IMR-90 (cell line): ENCODE measurements around the gene ZNRD2. TPM values are rescaled to one million over a fixed set of nuclear protein-coding genes. Genes with fewer than 3 reads are reported as not detected.
A peak's percentile ranks its signal among the peaks of the same experiment; 100 is the strongest.

Source experiments
- ATAC-seq: fragments of 200-7000 bp; cut with Tn5 transposase; 2 replicates; pipeline ENCODE4 v1.9.1; 2020; ENCODE audit warnings: low read depth, mild to moderate bottlenecking, moderate library complexity
- BruUV-seq: library from RNA; stranded (reverse); fragments of 400-500 nt; replicated peaks from 2 replicates; lab custom pipeline; 2021; lab: Mats Ljungman, UMichigan
- CTCF ChIA-PET: fragments of 300-600 bp; formaldehyde crosslinking; extraction: SDS; loops from one replicate; lab custom pipeline; 2021; ENCODE audit warnings: antibody characterized with exemption; lab: Yijun Ruan, JAX
- POLR2A ChIA-PET: fragments of 300-600 bp; sonication (Branson Sonifier 250); formaldehyde crosslinking; loops from one replicate; lab custom pipeline; 2022; ENCODE audit warnings: antibody characterized with exemption; ENCODE audit not compliant: unreplicated experiment; lab: Charles Lee
- DNase-seq: peaks from one replicate; pipeline ENCODE4 v3.0.0; 2013
- H2AFZ ChIP-seq: replicated peaks from 2 replicates; pipeline ENCODE3; 2013; ENCODE audit warnings: low read length, mild to moderate bottlenecking; ENCODE audit not compliant: poor library complexity
- H2AK5ac ChIP-seq: 2 replicates; pipeline ENCODE4 v1.6.1; 2013; ENCODE audit warnings: low read depth, low read length, inconsistent platforms
- H2AK9ac ChIP-seq: replicated peaks from 2 replicates; pipeline ENCODE3; 2013; ENCODE audit warnings: mild to moderate bottlenecking, low read depth, low read length, moderate library complexity; ENCODE audit not compliant: poor library complexity
- H2BK120ac ChIP-seq: 2 replicates; pipeline ENCODE4 v1.6.1; 2013; ENCODE audit warnings: low read depth, low read length, inconsistent platforms
- H2BK15ac ChIP-seq: 3 replicates; pipeline ENCODE4 v1.6.1; 2013; ENCODE audit warnings: low read depth, low read length, inconsistent platforms
- H2BK20ac ChIP-seq: 2 replicates; pipeline ENCODE4 v1.6.1; 2013; ENCODE audit warnings: low read depth, mild to moderate bottlenecking, inconsistent platforms, low read length, moderate library complexity
- H2BK5ac ChIP-seq: 2 replicates; pipeline ENCODE4 v1.6.1; 2013; ENCODE audit warnings: mild to moderate bottlenecking, low read depth, low read length, inconsistent platforms; ENCODE audit not compliant: poor library complexity, severe bottlenecking
- H3K14ac ChIP-seq: replicated peaks from 2 replicates; pipeline ENCODE4 v1.6.1; 2013; ENCODE audit warnings: low read depth, low read length, inconsistent platforms
- H3K18ac ChIP-seq: 2 replicates; pipeline ENCODE4 v1.6.1; 2013; ENCODE audit warnings: low read depth, low read length, control low read depth
- H3K23ac ChIP-seq: 2 replicates; pipeline ENCODE4 v1.6.1; 2013; ENCODE audit warnings: low read depth, low read length, inconsistent platforms
- H3K27ac ChIP-seq: 2 replicates; pipeline ENCODE4 v1.5.1; 2013; ENCODE audit warnings: mild to moderate bottlenecking, control low read depth, low read length; ENCODE audit not compliant: insufficient read depth
- H3K27me3 ChIP-seq: 2 replicates; pipeline ENCODE4 v1.6.1; 2013; ENCODE audit warnings: low read length; ENCODE audit not compliant: control insufficient read depth, insufficient read depth
- H3K36me3 ChIP-seq: 2 replicates; pipeline ENCODE4 v1.6.1; 2013; ENCODE audit warnings: low read length, mixed read lengths; ENCODE audit not compliant: control insufficient read depth, insufficient read depth
- H3K4ac ChIP-seq: 2 replicates; pipeline ENCODE4 v1.6.1; 2013; ENCODE audit warnings: low read depth, low read length, inconsistent platforms
- H3K4me1 ChIP-seq: 2 replicates; pipeline ENCODE4 v1.6.1; 2013; ENCODE audit warnings: low read length, mixed read lengths; ENCODE audit not compliant: control insufficient read depth, insufficient read depth
- H3K4me2 ChIP-seq: 2 replicates; pipeline ENCODE4 v1.6.1; 2013; ENCODE audit warnings: low read depth, mild to moderate bottlenecking, control low read depth, low read length, moderate library complexity
- H3K4me3 ChIP-seq: 2 replicates; pipeline ENCODE4 v1.5.1; 2013; ENCODE audit warnings: low read depth, mild to moderate bottlenecking, control low read depth, low read length, moderate library complexity; ENCODE audit not compliant: insufficient read depth
- H3K56ac ChIP-seq: 2 replicates; pipeline ENCODE4 v1.6.1; 2013; ENCODE audit warnings: low read length, inconsistent platforms; ENCODE audit not compliant: insufficient read depth; ENCODE audit errors: extremely low read depth
- H3K79me1 ChIP-seq, 2 experiments: 2 replicates each; pipeline ENCODE4 v1.6.1; 2013; ENCODE audit warnings: low read length in 2 of 2, inconsistent platforms in 1 of 2, low read depth in 1 of 2
- H3K9ac ChIP-seq: 2 replicates; pipeline ENCODE4 v1.6.1; 2013; ENCODE audit warnings: low read depth, low read length, control low read depth
- H3K9me1 ChIP-seq: 2 replicates; pipeline ENCODE4 v1.6.1; 2013; ENCODE audit warnings: low read length, inconsistent platforms; ENCODE audit not compliant: insufficient read depth
- H3K9me3 ChIP-seq: 2 replicates; pipeline ENCODE4 v1.6.1; 2013; ENCODE audit warnings: low read length; ENCODE audit not compliant: control insufficient read depth, insufficient read depth
- H4K20me1 ChIP-seq: 2 replicates; pipeline ENCODE4 v1.6.1; 2013; ENCODE audit warnings: low read length, inconsistent platforms; ENCODE audit not compliant: insufficient read depth
- H4K5ac ChIP-seq: 2 replicates; pipeline ENCODE4 v1.6.1; 2013; ENCODE audit warnings: mild to moderate bottlenecking, low read depth, low read length, control low read depth
- H4K8ac ChIP-seq, 2 experiments: 2 replicates each; pipeline ENCODE4 v1.6.1; 2013; ENCODE audit warnings: low read depth in 2 of 2, low read length in 2 of 2, control low read depth in 1 of 2, inconsistent platforms in 1 of 2
- H4K91ac ChIP-seq: 2 replicates; pipeline ENCODE4 v1.6.1; 2013; ENCODE audit warnings: low read depth, low read length, inconsistent platforms; ENCODE audit not compliant: insufficient read depth
- BHLHE40 ChIP-seq: fragments of 150-350 bp; IDR thresholded peaks from 2 replicates; pipeline ENCODE4 v1.6.1; 2016; ENCODE audit warnings: mild to moderate bottlenecking, low read depth, low read length
- CEBPB ChIP-seq: IDR thresholded peaks from 2 replicates; pipeline ENCODE4 v1.6.1; 2012; ENCODE audit warnings: low read depth, low read length, improper control_type of control experiment
- CHD1 ChIP-seq: IDR thresholded peaks from 2 replicates; pipeline ENCODE4 v1.6.1; 2012; ENCODE audit warnings: low read depth, low read length, improper control_type of control experiment
- FOS ChIP-seq: fragments of 150-350 bp; IDR thresholded peaks from 2 replicates; pipeline ENCODE4 v1.6.1; 2016; ENCODE audit warnings: low read depth, low read length
- MAFK ChIP-seq: IDR thresholded peaks from 2 replicates; pipeline ENCODE4 v1.6.1; 2012; ENCODE audit warnings: low read depth, low read length, improper control_type of control experiment
- MXI1 ChIP-seq: IDR thresholded peaks from 2 replicates; pipeline ENCODE4 v1.6.1; 2012; ENCODE audit warnings: low read depth, mild to moderate bottlenecking, low read length, moderate library complexity, borderline replicate concordance
- RAD21 ChIP-seq: IDR thresholded peaks from 2 replicates; pipeline ENCODE4 v1.6.1; 2012; ENCODE audit warnings: low read length, improper control_type of control experiment
- SMC3 ChIP-seq: fragments of 150-350 bp; IDR thresholded peaks from 2 replicates; pipeline ENCODE4 v1.6.1; 2016; ENCODE audit warnings: low read depth, mild to moderate bottlenecking, antibody characterized with exemption, low read length, moderate library complexity
- WGBS, 2 experiments: methylation state at CpG; one replicate each; pipeline versions ENCODE4 v1.1.5 to v1.1.7; 2013; ENCODE audit warnings: missing lambda C conversion rate in 2 of 2; ENCODE audit not compliant: insufficient read length in 1 of 2; ENCODE audit errors: extremely low coverage in 2 of 2; 5-methylcytosine and 5-hydroxymethylcytosine counted together
- dilution Hi-C: fragments of 300-500 bp; cut with HindIII; formaldehyde crosslinking; loops from one replicate; pipeline ENCODE4 v1.14.3; 2018; ENCODE audit warnings: low sequenced_read_pairs; ENCODE audit not compliant: unreplicated experiment
- in situ Hi-C: fragments of 300-500 bp; cut with MboI; formaldehyde crosslinking; loops from 3 replicates; pipeline ENCODE4 v1.14.3; 2019; ENCODE audit warnings: low sequenced_read_pairs, inconsistent platforms, mixed read lengths
- intact Hi-C: fragments of 100-400 bp; cut with micrococcal nuclease; formaldehyde crosslinking; loops from 2 replicates; pipeline ENCODE4 v1.10.0; 2022
- polyA plus RNA-seq, 3 experiments: library from polyadenylated mRNA; depleted of rRNA; stranded (reverse); fragments of >200 nt; gene quantifications; 2 replicates each; pipeline ENCODE4 v1.2.3, GENCODE V29; 2012; ENCODE audit warnings: low replicate concordance in 1 of 3
- total RNA-seq: library from RNA; depleted of rRNA; stranded (reverse); fragments of >200 nt; gene quantifications from 2 replicates; pipeline ENCODE4 v1.2.3, GENCODE V29; 2012
- TF ChIP-seq, protein P1 (sequence below): conservative IDR thresholded peaks from 2 replicates; pipeline ENCODE4 v1.5.1; 2012; ENCODE audit warnings: mild to moderate bottlenecking, low read depth, low read length, improper control_type of control experiment
- TF ChIP-seq, protein P2 (sequence below): fragments of 150-350 bp; IDR thresholded peaks from 2 replicates; pipeline ENCODE4 v1.6.1; 2016; ENCODE audit warnings: low read depth, mild to moderate bottlenecking, low read length, moderate library complexity, borderline replicate concordance

ZNRD2 gene
- total and polyA plus RNA-seq, 2 of the 4 experiments (the other 2 are of a cell fraction) = 75.6 to 90.3 TPM

DNA sequence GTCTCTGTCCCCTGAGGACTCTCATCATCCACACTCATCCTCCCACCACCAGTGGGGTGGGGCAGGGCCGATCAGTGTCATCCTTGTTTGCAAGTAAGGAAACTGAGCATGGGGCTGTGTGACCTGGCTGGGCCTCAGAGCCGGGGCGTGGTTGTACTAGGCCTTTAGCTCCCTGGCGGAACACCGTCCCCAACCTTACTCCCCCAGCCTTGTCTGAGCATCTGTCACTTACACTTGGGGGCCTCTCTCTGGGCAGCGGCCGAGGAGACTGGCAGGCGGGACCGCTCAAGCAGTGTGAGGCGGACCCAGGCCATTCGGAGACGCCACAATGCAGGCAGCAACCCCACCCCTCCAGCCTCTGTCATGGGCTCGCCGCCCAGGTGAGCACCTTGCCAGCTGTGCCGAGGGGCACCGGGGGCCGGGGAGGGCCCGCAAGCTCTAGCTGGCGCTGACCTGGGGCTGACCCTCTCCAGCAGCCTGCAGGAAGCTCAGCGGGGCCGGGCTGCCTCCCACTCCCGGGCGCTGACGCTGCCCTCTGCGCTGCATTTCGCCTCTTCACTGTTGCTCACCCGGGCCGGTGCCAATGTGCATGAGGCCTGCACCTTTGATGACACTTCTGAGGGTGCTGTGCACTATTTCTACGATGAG lies 49.1 kb downstream of the ZNRD2 start:
- no peak for DNase-seq
- H3K23ac ChIP-seq = no peak overlapping the region
- H2BK120ac ChIP-seq = no peak overlapping the region
- dilution Hi-C loops (no loop called here), intact Hi-C loops (no loop called here), in situ Hi-C loops (no loop called here)
- H2AFZ ChIP-seq = peak overlapping the region; percentile 1
- H3K9ac ChIP-seq = no peak overlapping the region
- H2AK9ac ChIP-seq = no peak overlapping the region
- H3K56ac ChIP-seq = no peak overlapping the region
- no peak overlapping the region for H3K4me3 ChIP-seq
- peaks cover 21% of the 10 kb centered on the region for H4K20me1 ChIP-seq
- H3K9me1 ChIP-seq = no peaks in the 10 kb centered on the region
- no peak overlapping the region for H2AK5ac ChIP-seq
- H4K8ac ChIP-seq = no peak overlapping the region
- WGBS, 2 experiments = 97% methylated on average over 10 of the region's 29 CpGs; no CpG with 5 or more reads in 1 of the 2 experiments
- no peak overlapping the region for H4K91ac ChIP-seq
- no peak for ATAC-seq
- POLR2A ChIA-PET = no interaction called here
- no TSS peak for BruUV-seq
- H2BK5ac ChIP-seq = no peak overlapping the region
- no peaks in the 10 kb centered on the region for H3K27me3 ChIP-seq
- no peak overlapping the region for H2BK15ac ChIP-seq
- H2BK20ac ChIP-seq = no peak overlapping the region
- TF ChIP-seq CEBPB (no peak), MAFK (no peak), SMC3 (no peak), RAD21 (no peak), FOS (no peak), MXI1 (no peak), CHD1 (no peak), BHLHE40 (no peak)
- TF ChIP-seq, protein P1, sequence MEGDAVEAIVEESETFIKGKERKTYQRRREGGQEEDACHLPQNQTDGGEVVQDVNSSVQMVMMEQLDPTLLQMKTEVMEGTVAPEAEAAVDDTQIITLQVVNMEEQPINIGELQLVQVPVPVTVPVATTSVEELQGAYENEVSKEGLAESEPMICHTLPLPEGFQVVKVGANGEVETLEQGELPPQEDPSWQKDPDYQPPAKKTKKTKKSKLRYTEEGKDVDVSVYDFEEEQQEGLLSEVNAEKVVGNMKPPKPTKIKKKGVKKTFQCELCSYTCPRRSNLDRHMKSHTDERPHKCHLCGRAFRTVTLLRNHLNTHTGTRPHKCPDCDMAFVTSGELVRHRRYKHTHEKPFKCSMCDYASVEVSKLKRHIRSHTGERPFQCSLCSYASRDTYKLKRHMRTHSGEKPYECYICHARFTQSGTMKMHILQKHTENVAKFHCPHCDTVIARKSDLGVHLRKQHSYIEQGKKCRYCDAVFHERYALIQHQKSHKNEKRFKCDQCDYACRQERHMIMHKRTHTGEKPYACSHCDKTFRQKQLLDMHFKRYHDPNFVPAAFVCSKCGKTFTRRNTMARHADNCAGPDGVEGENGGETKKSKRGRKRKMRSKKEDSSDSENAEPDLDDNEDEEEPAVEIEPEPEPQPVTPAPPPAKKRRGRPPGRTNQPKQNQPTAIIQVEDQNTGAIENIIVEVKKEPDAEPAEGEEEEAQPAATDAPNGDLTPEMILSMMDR = no peak
- TF ChIP-seq, protein P2, sequence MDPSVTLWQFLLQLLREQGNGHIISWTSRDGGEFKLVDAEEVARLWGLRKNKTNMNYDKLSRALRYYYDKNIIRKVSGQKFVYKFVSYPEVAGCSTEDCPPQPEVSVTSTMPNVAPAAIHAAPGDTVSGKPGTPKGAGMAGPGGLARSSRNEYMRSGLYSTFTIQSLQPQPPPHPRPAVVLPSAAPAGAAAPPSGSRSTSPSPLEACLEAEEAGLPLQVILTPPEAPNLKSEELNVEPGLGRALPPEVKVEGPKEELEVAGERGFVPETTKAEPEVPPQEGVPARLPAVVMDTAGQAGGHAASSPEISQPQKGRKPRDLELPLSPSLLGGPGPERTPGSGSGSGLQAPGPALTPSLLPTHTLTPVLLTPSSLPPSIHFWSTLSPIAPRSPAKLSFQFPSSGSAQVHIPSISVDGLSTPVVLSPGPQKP = no peak
- CTCF ChIA-PET = no interaction called here
- H3K4ac ChIP-seq = no peak overlapping the region
- H3K79me1 ChIP-seq = peaks cover 17 to 40% of the 10 kb centered on the region in 2 experiments
- H4K5ac ChIP-seq = no peak overlapping the region
- H3K36me3 ChIP-seq = peaks cover 57% of the 10 kb centered on the region
- H3K27ac ChIP-seq = no peak overlapping the region
- no peaks in the 10 kb centered on the region for H3K9me3 ChIP-seq
- no peak overlapping the region for H3K4me2 ChIP-seq
- H3K14ac ChIP-seq = no peak overlapping the region
- H3K18ac ChIP-seq = no peak overlapping the region
- peaks cover 3% of the 10 kb centered on the region; the same call in 1 of the 2 replicates for H3K4me1 ChIP-seq
